Suprapubic skin (tissue), 3 donors: ENCODE results near the gene PUM2.

ENCODE experiments used
- POLR2AphosphoS5 ChIP-seq, 3 donors: sonication (generic); formaldehyde crosslinking; IDR thresholded peaks; one replicate each; pipeline ENCODE4 v1.6.1; 2017; ENCODE audit warnings: antibody characterized with exemption in 3 of 3
- TF ChIP-seq, protein P1 (sequence below), 2 donors: fragments of 200-600 bp in 1 of 2; fragments of 450-650 bp in 1 of 2; sonication (generic) in 1 of 2; IDR thresholded peaks; one replicate each; pipeline ENCODE4 v1.5.1; 2016 to 2019; ENCODE audit warnings: antibody characterized with exemption in 2 of 2, mild to moderate bottlenecking in 1 of 2, moderate library complexity in 1 of 2

DNA sequence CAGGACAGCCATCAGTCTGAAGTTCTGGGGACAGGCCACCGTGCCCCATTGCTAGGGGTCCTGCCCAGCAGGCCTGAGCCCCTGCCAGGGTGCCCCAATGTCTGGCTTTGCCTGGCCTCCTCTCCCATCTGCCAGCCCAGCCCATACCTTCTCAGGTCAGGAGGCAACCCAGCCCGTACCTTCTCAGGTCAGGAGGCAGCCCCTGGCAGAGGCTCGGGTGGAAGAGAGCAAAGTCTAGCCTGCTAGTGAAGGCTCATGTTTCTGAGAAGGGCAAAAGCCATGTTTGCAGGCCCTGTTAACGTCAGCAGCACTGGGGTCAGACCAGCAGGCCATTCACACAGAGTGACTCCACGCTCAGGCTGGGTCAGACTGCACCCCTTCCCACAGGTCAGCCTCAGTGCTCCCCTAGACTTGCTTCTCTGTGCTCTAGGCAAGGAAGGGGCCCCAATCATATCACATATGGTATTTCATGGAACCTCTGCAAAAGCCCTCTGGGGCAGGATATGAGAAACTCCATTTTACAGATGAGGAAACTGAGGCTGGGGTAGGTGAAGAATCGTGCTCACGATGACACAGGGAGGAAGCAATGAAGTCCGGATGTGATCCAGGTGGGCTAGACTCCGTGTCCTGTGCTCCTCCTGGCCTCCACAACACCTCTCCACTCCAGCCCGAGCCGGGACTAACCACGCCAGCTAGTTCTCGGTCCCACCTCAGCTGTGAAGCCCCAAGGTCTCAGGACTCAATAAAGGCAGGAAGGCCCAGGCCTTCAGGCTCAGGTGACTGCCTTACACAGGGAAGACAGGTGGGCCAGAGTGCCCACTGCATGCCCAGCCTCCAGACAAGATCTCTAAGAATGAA lies 135.2 kb downstream of the PUM2 start:
- TF ChIP-seq, protein P1, sequence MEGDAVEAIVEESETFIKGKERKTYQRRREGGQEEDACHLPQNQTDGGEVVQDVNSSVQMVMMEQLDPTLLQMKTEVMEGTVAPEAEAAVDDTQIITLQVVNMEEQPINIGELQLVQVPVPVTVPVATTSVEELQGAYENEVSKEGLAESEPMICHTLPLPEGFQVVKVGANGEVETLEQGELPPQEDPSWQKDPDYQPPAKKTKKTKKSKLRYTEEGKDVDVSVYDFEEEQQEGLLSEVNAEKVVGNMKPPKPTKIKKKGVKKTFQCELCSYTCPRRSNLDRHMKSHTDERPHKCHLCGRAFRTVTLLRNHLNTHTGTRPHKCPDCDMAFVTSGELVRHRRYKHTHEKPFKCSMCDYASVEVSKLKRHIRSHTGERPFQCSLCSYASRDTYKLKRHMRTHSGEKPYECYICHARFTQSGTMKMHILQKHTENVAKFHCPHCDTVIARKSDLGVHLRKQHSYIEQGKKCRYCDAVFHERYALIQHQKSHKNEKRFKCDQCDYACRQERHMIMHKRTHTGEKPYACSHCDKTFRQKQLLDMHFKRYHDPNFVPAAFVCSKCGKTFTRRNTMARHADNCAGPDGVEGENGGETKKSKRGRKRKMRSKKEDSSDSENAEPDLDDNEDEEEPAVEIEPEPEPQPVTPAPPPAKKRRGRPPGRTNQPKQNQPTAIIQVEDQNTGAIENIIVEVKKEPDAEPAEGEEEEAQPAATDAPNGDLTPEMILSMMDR (IDR thresholded peaks at IDR 0.05), result no peak
- no peak for TF ChIP-seq POLR2AphosphoS5 (IDR thresholded peaks at IDR 0.05)
